Retinal pigment epithelial cell (primary cell): Measurements from ENCODE around the gene GPX3.

Experiments used
- DNase-seq: peaks from one replicate; pipeline ENCODE4 v3.0.0-alpha.2; 2010; ENCODE audit warnings: low read depth
- H3K4me3 ChIP-seq: 2 replicates; pipeline ENCODE4 v1.5.1; 2011; ENCODE audit warnings: mild to moderate bottlenecking, low read length, control low read depth, moderate library complexity
- CTCF ChIP-seq: conservative IDR thresholded peaks from 2 replicates; pipeline ENCODE4 v1.5.1; 2011; ENCODE audit warnings: low read depth, low read length, control low read depth, inconsistent platforms

The GPX3 gene

GRCh38 chr5:151020304-151021110 is at the start of gene GPX3:
Gene GPX3 (plus strand): TSS chr5:151020591. CDS start chr5:151020655, 64 bp downstream.
- no peak for DNase-seq
- no peak for TF ChIP-seq CTCF
- H3K4me3 ChIP-seq = peak within 1 kb of the TSS; percentile 68

GRCh38 chr5:150978590-150978989 is 41.8 kb upstream of the GPX3 start:
- TF ChIP-seq CTCF = no peak
- no peak overlapping the region for H3K4me3 ChIP-seq
- no peak for DNase-seq

- no peak overlapping the region for H3K4me3 ChIP-seq
- no peak for DNase-seq
- TF ChIP-seq CTCF = no peak
These were observed 32.6 kb upstream of the GPX3 start for GRCh38 chr5:150987746-150988145.

- no peak overlapping the region for H3K4me3 ChIP-seq
- TF ChIP-seq CTCF = no peak
- no peak for DNase-seq
These were observed 30.7 kb upstream of the GPX3 start for GRCh38 chr5:150989695-150990094.

GRCh38 chr5:150992705-150993104 is 27.7 kb upstream of the GPX3 start:
- DNase-seq = no peak
- TF ChIP-seq CTCF = no peak
- no peak overlapping the region for H3K4me3 ChIP-seq

GRCh38 chr5:150993422-150993821 is 27.0 kb upstream of the GPX3 start:
- no peak for DNase-seq
- TF ChIP-seq CTCF = no peak

GRCh38 chr5:150993826-150994412 is 26.5 kb upstream of the GPX3 start:
- no peak for TF ChIP-seq CTCF
- DNase-seq = no peak
- H3K4me3 ChIP-seq = no peak overlapping the region

More at GRCh38 chr5:150993422-150993821, 27.0 kb upstream of the GPX3 start:
- no peak overlapping the region for H3K4me3 ChIP-seq
